Measurements from ENCODE around the gene TYSND1.

- no peak for TF ChIP-seq CTCF (conservative IDR thresholded peaks at IDR 0.05; ENCODE audit: low read length)
- TF ChIP-seq EZH2phosphoT487 (IDR thresholded peaks at IDR 0.05; ENCODE audit: borderline replicate concordance) = no peak
These were observed 7.1 kb downstream of the TYSND1 start for GRCh38 chr10:70139151-70139996.

Measured in Loucy (cell line).